Mucosa of descending colon (tissue), 3 donors: ENCODE measurements around the gene NR2F1-AS1. TPM values are rescaled to one million over a fixed set of nuclear protein-coding genes. Genes with fewer than 3 reads are reported as not detected.

ENCODE experiments used
- ATAC-seq: fragments of 200-7000 bp; cut with Tn5 transposase; one replicate; pipeline ENCODE4 v1.9.1; 2020; ENCODE audit warnings: mild to moderate bottlenecking, moderate library complexity
- DNase-seq, 3 donors: peaks; one replicate each; pipeline ENCODE4 v3.0.0-alpha.2; 2020
- H3K36me3 ChIP-seq: fragments of 200-600 bp; one replicate; pipeline ENCODE4 v1.8.0; 2021; ENCODE audit warnings: low read depth, mild to moderate bottlenecking
- H3K4me1 ChIP-seq: fragments of 200-600 bp; one replicate; pipeline ENCODE4 v1.8.0; 2021; ENCODE audit warnings: low read depth, mild to moderate bottlenecking
- H3K4me3 ChIP-seq: fragments of 200-600 bp; one replicate; pipeline ENCODE4 v1.8.0; 2021; ENCODE audit warnings: mild to moderate bottlenecking
- H3K9me3 ChIP-seq: fragments of 200-600 bp; one replicate; pipeline ENCODE4 v1.8.0; 2021; ENCODE audit warnings: mild to moderate bottlenecking
- intact Hi-C, 2 donors: fragments of 100-400 bp; cut with DNase I in 1 of 2; cut with micrococcal nuclease in 1 of 2; formaldehyde crosslinking; loops; one replicate each; pipeline versions ENCODE4 v1.11.0 to v1.11.1; 2022; cut with DNase I, micrococcal nuclease
- total RNA-seq, 3 donors: library from RNA; stranded (reverse); fragmentation: NEBNext Ultra II Directional in 2 of 3; extraction: Animal tissue kit (Norgen Biotek cat#: 25700) in 2 of 3; gene quantifications; one replicate each; pipeline versions ENCODE4 v1.2.1 to v1.2.4, GENCODE V29; 2021 to 2023
- TF ChIP-seq, protein P1 (sequence below): fragments of 200-600 bp; IDR thresholded peaks from one replicate; pipeline ENCODE4 v1.8.0; 2022; ENCODE audit warnings: antibody characterized with exemption, mild to moderate bottlenecking
- donor health status: DM: no; HTN: no; CAD: no; lungs with moderate emphysema.
- donor health status: DM: no; HTN: no; CAD: no.
- donor health status: DM: no; HTN: yes; CAD: no.

NR2F1-AS1 gene
- total RNA-seq, 3 donors from 2014 or later = 1.5 to 5.7 (median 2.2) TPM

DNA sequence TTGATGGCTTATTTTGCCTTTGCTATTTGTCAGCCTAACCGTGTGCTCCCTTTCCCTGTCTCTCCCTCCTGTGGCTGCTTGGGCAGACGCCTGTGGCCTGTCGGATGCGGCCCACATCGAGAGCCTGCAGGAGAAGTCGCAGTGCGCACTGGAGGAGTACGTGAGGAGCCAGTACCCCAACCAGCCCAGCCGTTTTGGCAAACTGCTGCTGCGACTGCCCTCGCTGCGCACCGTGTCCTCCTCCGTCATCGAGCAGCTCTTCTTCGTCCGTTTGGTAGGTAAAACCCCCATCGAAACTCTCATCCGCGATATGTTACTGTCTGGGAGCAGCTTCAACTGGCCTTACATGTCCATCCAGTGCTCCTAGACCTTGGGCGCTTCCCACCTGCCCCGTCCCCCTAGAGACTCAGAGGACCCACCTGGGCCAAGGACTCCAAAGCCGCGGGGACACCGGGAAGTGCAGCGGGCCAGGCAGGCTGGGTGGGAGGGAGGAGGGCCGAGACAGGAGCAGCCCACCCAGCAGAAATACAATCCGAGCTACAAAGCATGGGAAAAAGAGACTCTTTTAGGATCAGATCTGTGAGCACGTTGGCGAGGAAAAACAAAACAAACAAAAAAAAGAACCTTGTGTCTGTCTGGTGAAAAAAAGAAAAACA lies 12.6 kb upstream of the NR2F1-AS1 start:
- H3K4me1 ChIP-seq = peaks cover 2% of the 10 kb centered on the region
- ATAC-seq = no peak
- TF ChIP-seq, protein P1, sequence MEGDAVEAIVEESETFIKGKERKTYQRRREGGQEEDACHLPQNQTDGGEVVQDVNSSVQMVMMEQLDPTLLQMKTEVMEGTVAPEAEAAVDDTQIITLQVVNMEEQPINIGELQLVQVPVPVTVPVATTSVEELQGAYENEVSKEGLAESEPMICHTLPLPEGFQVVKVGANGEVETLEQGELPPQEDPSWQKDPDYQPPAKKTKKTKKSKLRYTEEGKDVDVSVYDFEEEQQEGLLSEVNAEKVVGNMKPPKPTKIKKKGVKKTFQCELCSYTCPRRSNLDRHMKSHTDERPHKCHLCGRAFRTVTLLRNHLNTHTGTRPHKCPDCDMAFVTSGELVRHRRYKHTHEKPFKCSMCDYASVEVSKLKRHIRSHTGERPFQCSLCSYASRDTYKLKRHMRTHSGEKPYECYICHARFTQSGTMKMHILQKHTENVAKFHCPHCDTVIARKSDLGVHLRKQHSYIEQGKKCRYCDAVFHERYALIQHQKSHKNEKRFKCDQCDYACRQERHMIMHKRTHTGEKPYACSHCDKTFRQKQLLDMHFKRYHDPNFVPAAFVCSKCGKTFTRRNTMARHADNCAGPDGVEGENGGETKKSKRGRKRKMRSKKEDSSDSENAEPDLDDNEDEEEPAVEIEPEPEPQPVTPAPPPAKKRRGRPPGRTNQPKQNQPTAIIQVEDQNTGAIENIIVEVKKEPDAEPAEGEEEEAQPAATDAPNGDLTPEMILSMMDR = no peak
- DNase-seq = no peak
- intact Hi-C loops = no loop called here
- H3K36me3 ChIP-seq = no peaks in the 10 kb centered on the region
- H3K4me3 ChIP-seq = no peak overlapping the region
- H3K9me3 ChIP-seq = no peaks in the 10 kb centered on the region

DNA sequence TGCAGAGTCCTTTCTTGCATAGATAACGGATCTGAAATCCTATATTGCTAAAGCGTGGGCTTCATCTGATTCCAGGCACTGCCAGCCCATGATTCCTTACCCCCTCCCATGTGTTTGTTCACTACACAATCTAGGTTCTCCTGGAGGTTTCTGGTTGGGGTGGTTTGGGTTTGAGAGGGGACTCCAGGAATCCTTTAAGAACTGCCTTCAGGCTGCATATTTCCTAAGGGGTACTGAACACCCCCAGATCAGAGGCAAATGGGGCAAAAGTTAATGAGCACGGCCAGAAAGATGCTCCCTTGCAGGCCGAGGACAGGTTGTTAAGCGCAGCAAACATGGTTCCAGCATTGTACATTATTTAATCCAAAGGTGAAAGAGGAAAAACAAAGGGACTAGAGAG lies 11.9 kb upstream of the NR2F1-AS1 start:
- TF ChIP-seq, protein P1 = no peak
- Histone ChIP-seq H3K9me3 (no peaks in the 10 kb centered on the region), H3K4me3 (no peak overlapping the region), H3K4me1 (peaks cover 2% of the 10 kb centered on the region), H3K36me3 (no peaks in the 10 kb centered on the region)
- intact Hi-C loops = no loop called here
- ATAC-seq (no peak), DNase-seq (no peak)

DNA sequence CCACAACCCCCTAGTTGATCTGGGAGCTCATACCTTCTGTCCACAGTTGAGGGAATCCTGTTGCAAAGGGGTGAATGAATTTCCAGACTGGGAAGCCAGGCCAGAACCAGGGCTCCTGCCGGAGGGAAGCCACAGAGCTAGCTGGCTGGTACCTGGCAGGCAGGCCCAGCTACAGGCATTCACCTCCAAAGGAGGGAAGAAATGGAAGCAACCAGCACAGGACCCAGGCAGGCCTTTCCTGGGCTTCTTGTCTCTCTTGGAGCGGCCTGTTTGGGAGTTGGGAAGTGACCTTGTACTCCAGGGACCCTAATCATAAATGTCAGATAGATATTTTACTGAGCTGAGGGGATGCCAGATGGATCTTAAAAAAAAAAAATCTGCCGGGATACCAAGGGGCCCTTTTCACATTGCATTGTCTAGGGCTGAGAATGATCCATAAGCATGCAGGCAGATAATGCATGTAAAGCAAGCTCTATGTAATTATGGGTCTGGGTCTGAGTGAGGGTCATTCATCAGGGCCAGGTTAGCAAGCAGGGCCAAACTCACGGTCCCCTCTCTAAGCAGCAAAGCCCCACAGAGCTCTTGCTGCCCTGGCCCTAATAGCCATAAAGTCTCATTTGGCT lies 10.4 kb upstream of the NR2F1-AS1 start:
- no peak overlapping the region for H3K4me3 ChIP-seq
- H3K9me3 ChIP-seq = no peaks in the 10 kb centered on the region
- H3K4me1 ChIP-seq = no peaks in the 10 kb centered on the region
- TF ChIP-seq, protein P1 = no peak
- no peak for DNase-seq
- no peak for ATAC-seq
- no peaks in the 10 kb centered on the region for H3K36me3 ChIP-seq
- intact Hi-C loops = no loop called here

DNA sequence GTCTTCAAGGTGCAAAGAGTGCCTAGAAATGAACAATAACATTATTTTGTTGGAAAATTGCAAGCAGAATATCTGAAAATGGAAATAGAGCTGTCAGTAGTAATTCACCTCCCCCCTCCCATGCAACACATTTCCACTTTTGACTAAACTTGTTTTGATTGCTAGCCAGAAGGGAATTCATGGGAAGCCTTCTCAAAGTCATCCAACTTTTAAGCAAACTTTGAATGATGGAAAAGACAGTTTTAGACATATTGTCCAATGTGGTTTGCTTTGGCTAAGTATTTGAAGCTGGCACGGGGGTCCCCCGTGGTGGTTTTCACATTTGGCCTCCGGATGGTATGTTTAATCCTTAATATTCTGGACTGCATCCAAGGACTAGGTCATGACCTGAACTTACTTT lies 9.5 kb upstream of the NR2F1-AS1 start:
- TF ChIP-seq, protein P1 = no peak
- intact Hi-C loops = no loop called here
- Histone ChIP-seq H3K36me3 (no peaks in the 10 kb centered on the region), H3K9me3 (no peaks in the 10 kb centered on the region), H3K4me1 (no peaks in the 10 kb centered on the region), H3K4me3 (no peak overlapping the region)
- ATAC-seq (no peak), DNase-seq (no peak)

DNA sequence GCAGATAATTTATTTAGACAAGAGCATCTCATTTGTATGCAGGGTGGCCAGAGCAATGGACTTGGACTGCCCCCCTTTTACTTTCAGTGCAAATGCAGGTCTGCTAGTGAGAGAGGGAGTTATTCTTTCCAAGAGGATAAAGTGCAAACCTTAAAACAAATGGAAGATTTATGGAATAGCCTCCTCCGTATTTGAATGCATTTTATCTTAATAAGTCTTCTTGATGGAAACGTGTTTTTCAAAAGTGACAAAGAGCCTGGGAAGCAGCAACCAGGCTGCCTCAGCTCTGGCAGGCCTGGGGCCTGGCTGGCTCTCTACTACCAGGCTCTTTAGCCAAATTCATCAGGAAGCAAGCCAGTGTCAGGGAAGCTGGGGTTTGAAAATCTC lies 8.8 kb upstream of the NR2F1-AS1 start:
- ATAC-seq (no peak), DNase-seq (no peak)
- Histone ChIP-seq H3K9me3 (no peaks in the 10 kb centered on the region), H3K4me1 (peaks cover 3% of the 10 kb centered on the region), H3K36me3 (no peaks in the 10 kb centered on the region), H3K4me3 (no peak overlapping the region)
- TF ChIP-seq, protein P1 = no peak
- intact Hi-C loops = no loop called here
